HepG2 (cell line): ENCODE data around the gene CCDC142. TPM values are rescaled to one million over a fixed set of nuclear protein-coding genes. Genes with fewer than 3 reads are reported as not detected.

Experiments used
- ARNT ChIP-seq: fragments of 450-650 bp; IDR thresholded peaks from 2 replicates; pipeline ENCODE4 v1.6.1; 2017
- CREM ChIP-seq, 2 experiments: sonication (generic) in 1 of 2; formaldehyde crosslinking in 1 of 2; IDR thresholded peaks; 2 replicates each; pipeline versions ENCODE4 v1.4.0 to v1.6.1; 2016 to 2020; ENCODE audit warnings: antibody characterized with exemption in 1 of 2, mild to moderate bottlenecking in 1 of 2, missing genetic modification reagents in 1 of 2
- DDIT3 ChIP-seq: sonication (generic); formaldehyde crosslinking; IDR thresholded peaks from 2 replicates; pipeline ENCODE4 v1.4.0; 2020; ENCODE audit warnings: mild to moderate bottlenecking, missing genetic modification reagents
- DNMT3B ChIP-seq: conservative IDR thresholded peaks from 2 replicates; pipeline ENCODE4 v1.6.1; 2016; ENCODE audit warnings: missing biosample characterization, control low read depth
- E2F2 ChIP-seq: sonication (generic); formaldehyde crosslinking; IDR thresholded peaks from 2 replicates; pipeline ENCODE4 v1.4.0; 2020; ENCODE audit warnings: missing genetic modification reagents, borderline replicate concordance
- GATA4 ChIP-seq: sonication (generic); IDR thresholded peaks from 2 replicates; pipeline ENCODE4 v1.6.1; 2016; ENCODE audit warnings: antibody characterized with exemption, low read depth, borderline replicate concordance
- GLI4 ChIP-seq: sonication (generic); formaldehyde crosslinking; IDR thresholded peaks from 2 replicates; pipeline ENCODE4 v1.5.1; 2020; ENCODE audit warnings: missing genetic modification reagents, mild to moderate bottlenecking, moderate library complexity, borderline replicate concordance
- HNF1B ChIP-seq: sonication (generic); formaldehyde crosslinking; IDR thresholded peaks from 2 replicates; pipeline ENCODE4 v1.5.1; 2020; ENCODE audit warnings: mild to moderate bottlenecking, moderate library complexity, missing genetic modification reagents
- JDP2 ChIP-seq: sonication (generic); formaldehyde crosslinking; IDR thresholded peaks from 2 replicates; pipeline ENCODE4 v1.8.1; 2022; ENCODE audit warnings: missing genetic modification reagents, borderline replicate concordance
- JUND ChIP-seq: sonication (generic); formaldehyde crosslinking; IDR thresholded peaks from 2 replicates; pipeline ENCODE4 v1.8.0; 2022; ENCODE audit warnings: mild to moderate bottlenecking, missing genetic modification reagents
- NR1H2 ChIP-seq: sonication (generic); formaldehyde crosslinking; IDR thresholded peaks from 2 replicates; pipeline ENCODE4 v1.8.1; 2022; ENCODE audit warnings: low read depth, missing genetic modification reagents, borderline replicate concordance
- PHF8 ChIP-seq: sonication (generic); formaldehyde crosslinking; IDR thresholded peaks from 2 replicates; pipeline ENCODE4 v1.5.0; 2020; ENCODE audit warnings: missing genetic modification reagents
- TGIF2 ChIP-seq: IDR thresholded peaks from 2 replicates; pipeline ENCODE4 v1.6.1; 2016; ENCODE audit warnings: control low read depth, missing compliant biosample characterization
- ZBED4 ChIP-seq: sonication (generic); formaldehyde crosslinking; IDR thresholded peaks from 2 replicates; pipeline ENCODE4 v1.4.0; 2020; ENCODE audit warnings: missing genetic modification reagents, borderline replicate concordance
- ZBTB7A ChIP-seq: sonication (generic); formaldehyde crosslinking; IDR thresholded peaks from 2 replicates; pipeline ENCODE4 v1.8.0; 2022; ENCODE audit warnings: mild to moderate bottlenecking, missing genetic modification reagents
- ZFP1 ChIP-seq: IDR thresholded peaks from 2 replicates; pipeline ENCODE4 v1.6.1; 2016
- ZFP82 ChIP-seq: sonication (generic); formaldehyde crosslinking; IDR thresholded peaks from 2 replicates; pipeline ENCODE4 v1.5.1; 2020; ENCODE audit warnings: mild to moderate bottlenecking, missing genetic modification reagents, borderline replicate concordance
- ZNF549 ChIP-seq: sonication (generic); formaldehyde crosslinking; IDR thresholded peaks from 2 replicates; pipeline ENCODE4 v1.5.0; 2020; ENCODE audit warnings: missing genetic modification reagents
- ZNF737 ChIP-seq: sonication (generic); formaldehyde crosslinking; IDR thresholded peaks from 2 replicates; pipeline ENCODE4 v1.5.0; 2020; ENCODE audit warnings: missing genetic modification reagents, mild to moderate bottlenecking, borderline replicate concordance
- ZNF770 ChIP-seq: sonication (generic); formaldehyde crosslinking; IDR thresholded peaks from 2 replicates; pipeline ENCODE4 v1.5.0; 2020; ENCODE audit warnings: mild to moderate bottlenecking, missing genetic modification reagents
- ZSCAN22 ChIP-seq: sonication (generic); formaldehyde crosslinking; IDR thresholded peaks from 2 replicates; pipeline ENCODE4 v1.4.0; 2020; ENCODE audit warnings: mild to moderate bottlenecking, missing genetic modification reagents
- polyA plus RNA-seq, 8 experiments: library from polyadenylated mRNA; depleted of rRNA in 3 of 8; stranded (reverse) in 7 of 8; unstranded in 1 of 8; fragments of >200 nt; fragmentation: Illumina TruSeq in 4 of 8; extraction: Trizol in 4 of 8; gene quantifications; 2 replicates each; pipeline versions ENCODE4 v1.2.1 to v1.2.3, GENCODE V29; 2011 to 2016; ENCODE audit warnings: low read depth in 4 of 8, missing spikeins in 1 of 8, mixed read lengths in 1 of 8; ENCODE audit not compliant: insufficient read depth in 1 of 8
- total RNA-seq, 5 experiments: library from RNA; depleted of rRNA; stranded (reverse); fragments of >200 nt; fragmentation: Illumina TruSeq; extraction: Trizol; gene quantifications; 2 replicates each; pipeline ENCODE4 v1.2.3, GENCODE V29; 2016; ENCODE audit warnings: low read depth in 1 of 5

CCDC142 gene
- total and polyA plus RNA-seq, 2 of the 13 experiments (the other 11 are each of a cell fraction or from before 2014, with no cell fraction given), result 14.7 to 30.4 TPM

- TF ChIP-seq NR1H2 (CRISPR knock-in tag) (no peak), CREM (IDR thresholded peaks at IDR 0.05) (peak; percentile 39; the same call in 1 of the 2 replicates), CREM (CRISPR knock-in tag; IDR thresholded peaks at IDR 0.05) (no peak), HNF1B (CRISPR knock-in tag) (peak; percentile 93), DNMT3B (CRISPR knock-in tag) (no peak), ZNF549 (CRISPR knock-in tag) (no peak), ZBED4 (no peak), GLI4 (CRISPR knock-in tag) (no peak), ARNT (no peak), ZFP1 (CRISPR knock-in tag) (no peak), PHF8 (CRISPR knock-in tag) (peak; percentile 36; the same call in 1 of the 2 replicates), TGIF2 (CRISPR knock-in tag) (no peak; the same call in 1 of the 2 replicates), JDP2 (CRISPR knock-in tag) (no peak), ZBTB7A (CRISPR knock-in tag) (no peak), DDIT3 (no peak), ZSCAN22 (no peak; the same call in 1 of the 2 replicates), E2F2 (CRISPR knock-in tag) (no peak), ZNF737 (CRISPR knock-in tag) (no peak), JUND (no peak), GATA4 (no peak), ZNF770 (CRISPR knock-in tag) (no peak), ZFP82 (CRISPR knock-in tag) (no peak)
Measured at GRCh38 chr2:74447230-74447999, 35.4 kb downstream of the CCDC142 start (continued).
